K562 (cell line): ENCODE results near the gene CBX8. TPM values are rescaled to one million over a fixed set of nuclear protein-coding genes. Genes with fewer than 3 reads are reported as not detected.
A peak's percentile ranks its signal among the peaks of the same experiment; 100 is the strongest.

Experiments
- CBX3 ChIP-seq, 2 experiments: IDR thresholded peaks; 1 replicate in 1 of 2; 2 replicates in 1 of 2; pipeline ENCODE4 v1.6.1; 2012; ENCODE audit warnings: inconsistent platforms in 2 of 2, low read length in 2 of 2, borderline replicate concordance in 1 of 2, control low read depth in 1 of 2
- CEBPG ChIP-seq, 3 experiments: fragments of 200-800 bp in 1 of 3; sonication (Bioruptor generic) in 1 of 3; sonication (generic) in 1 of 3; formaldehyde crosslinking in 1 of 3; IDR thresholded peaks in 2 of 3; conservative IDR thresholded peaks in 1 of 3; 2 replicates each; pipeline versions ENCODE4 v1.6.1 to v1.8.0; 2016 to 2022; ENCODE audit warnings: missing compliant biosample characterization in 2 of 3, missing genetic modification characterization in 2 of 3, mild to moderate bottlenecking in 1 of 3, missing genetic modification reagents in 1 of 3
- DMBX1 ChIP-seq: fragments of 250-450 bp; sonication (Bioruptor Pico); IDR thresholded peaks from 2 replicates; pipeline ENCODE4 v1.8.0; 2022; ENCODE audit warnings: inconsistent platforms, mild to moderate bottlenecking, moderate library complexity, borderline replicate concordance
- ETV1 ChIP-seq: fragments of 450-650 bp; conservative IDR thresholded peaks from 2 replicates; pipeline ENCODE4 v1.6.1; 2016; ENCODE audit warnings: missing genetic modification characterization, control low read depth, low read depth, missing compliant biosample characterization
- POLR2H ChIP-seq: IDR thresholded peaks from 2 replicates; pipeline ENCODE4 v1.6.1; 2016; ENCODE audit warnings: missing genetic modification characterization, low read depth, mild to moderate bottlenecking, control low read depth, missing compliant biosample characterization, moderate library complexity
- PYGO2 ChIP-seq: fragments of 450-650 bp; IDR thresholded peaks from 2 replicates; pipeline ENCODE4 v1.6.1; 2016; ENCODE audit warnings: mild to moderate bottlenecking, missing genetic modification characterization, moderate library complexity, missing compliant biosample characterization
- RBM17 ChIP-seq: fragments of 200-400 bp; formaldehyde crosslinking; IDR thresholded peaks from 2 replicates; pipeline ENCODE4 v1.6.1; 2017; ENCODE audit warnings: low read depth, mild to moderate bottlenecking, low read length, borderline replicate concordance
- SIN3A ChIP-seq, 2 experiments: fragments of 150-350 bp in 1 of 2; IDR thresholded peaks; 2 replicates each; pipeline ENCODE4 v1.6.1; 2011 to 2016; ENCODE audit warnings: borderline replicate concordance in 2 of 2, low read depth in 2 of 2, low read length in 2 of 2, mild to moderate bottlenecking in 2 of 2, moderate library complexity in 2 of 2; ENCODE audit not compliant: control insufficient read depth in 1 of 2
- SNRNP70 ChIP-seq: fragments of 200-400 bp; formaldehyde crosslinking; optimal IDR thresholded peaks from 2 replicates; pipeline ENCODE3; 2017; ENCODE audit warnings: low read depth, low read length
- ZFX ChIP-seq: sonication (generic); formaldehyde crosslinking; IDR thresholded peaks from 2 replicates; pipeline ENCODE4 v1.8.0; 2022; ENCODE audit warnings: mild to moderate bottlenecking, missing genetic modification reagents, moderate library complexity
- polyA plus RNA-seq, 8 experiments: library from polyadenylated mRNA; depleted of rRNA in 4 of 8; stranded (reverse) in 5 of 8; unstranded in 3 of 8; fragments of >200 nt; fragmentation: Nextera tagmentation in 2 of 8; fragmentation: Illumina TruSeq in 1 of 8; extraction: Ambion mirVana in 2 of 8; extraction: Trizol in 1 of 8; gene quantifications; 2 replicates each; pipeline versions ENCODE4 v1.2.1 to v1.2.3, GENCODE V29; 2011 to 2014; ENCODE audit warnings: inconsistent platforms in 1 of 8, missing spikeins in 1 of 8
- total RNA-seq, 7 experiments: library from RNA; depleted of rRNA in 6 of 7; stranded (reverse); fragments of >200 nt in 6 of 7; fragmentation: Illumina TruSeq in 2 of 7; extraction: Trizol in 2 of 7; gene quantifications; 2 replicates each; pipeline versions ENCODE4 v1.2.1 to v1.2.3, GENCODE V29; 2011 to 2021; ENCODE audit warnings: low replicate concordance in 1 of 7
- TF ChIP-seq, protein P1 (sequence below), 2 experiments: fragments of 450-650 bp in 1 of 2; sonication (generic) in 1 of 2; formaldehyde crosslinking; conservative IDR thresholded peaks; 2 replicates each; pipeline versions ENCODE4 v1.4.0 to v1.8.1; 2020 to 2022; ENCODE audit warnings: mild to moderate bottlenecking in 1 of 2, missing genetic modification reagents in 1 of 2
- TF ChIP-seq, protein P2 (sequence below), 2 experiments: IDR thresholded peaks; 2 replicates each; pipeline ENCODE4 v1.6.1; 2011; ENCODE audit warnings: borderline replicate concordance in 1 of 2, control low read depth in 1 of 2, low read depth in 1 of 2, low read length in 1 of 2, mild to moderate bottlenecking in 1 of 2, mixed read lengths in 1 of 2, moderate library complexity in 1 of 2; ENCODE audit not compliant: insufficient read depth in 1 of 2, insufficient read length in 1 of 2, poor library complexity in 1 of 2, severe bottlenecking in 1 of 2; ENCODE audit errors: extremely low read depth in 1 of 2
- TF ChIP-seq, protein P3 (sequence below): sonication (generic); formaldehyde crosslinking; IDR thresholded peaks from 2 replicates; pipeline ENCODE4 v1.5.0; 2020; ENCODE audit warnings: missing genetic modification reagents
- TF ChIP-seq, protein P4 (sequence below): fragments of 450-650 bp; IDR thresholded peaks from 2 replicates; pipeline ENCODE4 v1.6.1; 2017; ENCODE audit warnings: antibody characterized with exemption, mild to moderate bottlenecking
- TF ChIP-seq, protein P5 (sequence below): fragments of 250-450 bp; sonication (Bioruptor Pico); IDR thresholded peaks from 2 replicates; pipeline ENCODE4 v1.4.0; 2020

The CBX8 gene
- total and polyA plus RNA-seq, 9 of the 15 experiments (the other 6 are each of a cell fraction or from before 2014, with no cell fraction given) = 0.08 to 11.9 (median 2.6) TPM

DNA sequence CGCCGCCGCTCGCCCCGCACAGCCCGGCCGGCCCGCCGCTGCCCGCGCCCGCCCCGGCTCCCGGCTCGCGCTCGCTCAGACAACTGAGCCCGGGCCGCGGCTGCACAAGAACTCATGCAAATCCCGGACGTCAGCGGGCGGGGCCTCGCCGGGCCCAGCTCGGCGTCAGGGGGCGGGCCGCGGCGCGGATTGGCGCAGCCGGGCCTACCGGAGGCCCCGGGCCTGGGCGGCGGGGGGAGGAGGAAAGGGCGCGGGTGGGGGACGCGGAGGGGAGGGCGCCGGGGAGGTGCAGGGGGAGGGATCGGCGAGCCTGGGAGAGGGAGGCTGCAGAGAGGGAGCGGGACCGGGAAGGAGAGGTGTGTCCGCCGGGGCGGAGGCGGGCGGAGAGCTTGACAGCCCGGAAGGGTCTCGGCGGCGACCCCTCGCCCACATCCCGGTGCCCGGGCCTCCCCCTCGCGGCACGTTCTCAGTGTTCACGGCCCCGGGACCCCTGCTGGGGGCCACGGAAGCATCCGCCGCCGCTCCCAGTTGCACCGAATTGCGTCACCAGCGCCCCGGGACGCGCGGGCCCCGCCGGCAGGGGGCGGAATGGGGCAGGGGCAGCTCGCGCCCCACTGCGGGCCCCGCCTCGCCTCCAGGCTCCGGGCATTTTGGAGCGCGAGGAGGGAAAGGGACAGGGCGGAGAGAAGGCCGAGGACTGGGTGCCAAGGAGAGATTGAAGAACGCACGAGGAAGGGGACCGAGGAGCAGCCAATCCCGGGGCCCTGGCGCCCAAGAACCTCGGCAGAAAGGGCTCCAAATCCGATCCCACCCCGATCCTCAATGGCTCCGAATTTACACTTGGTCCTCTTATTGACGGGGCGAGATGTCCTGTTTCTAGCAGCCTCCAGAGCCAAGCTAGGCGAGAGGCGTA lies 42.7 kb upstream of the CBX8 start, which contains the start of gene CBX4 (continued):
- TF ChIP-seq, protein P1, sequence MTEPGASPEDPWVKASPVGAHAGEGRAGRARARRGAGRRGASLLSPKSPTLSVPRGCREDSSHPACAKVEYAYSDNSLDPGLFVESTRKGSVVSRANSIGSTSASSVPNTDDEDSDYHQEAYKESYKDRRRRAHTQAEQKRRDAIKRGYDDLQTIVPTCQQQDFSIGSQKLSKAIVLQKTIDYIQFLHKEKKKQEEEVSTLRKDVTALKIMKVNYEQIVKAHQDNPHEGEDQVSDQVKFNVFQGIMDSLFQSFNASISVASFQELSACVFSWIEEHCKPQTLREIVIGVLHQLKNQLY (CRISPR knock-in tag; conservative IDR thresholded peaks at IDR 0.05) = no peak
- TF ChIP-seq PYGO2 (tag) (peak; percentile 20; the same call in 1 of the 2 replicates), CBX3 (IDR thresholded peaks at IDR 0.05; ENCODE audit: borderline replicate concordance in 1 of 2, low read length in 2 of 2) (no peak), ETV1 (peak; percentile 78), ZFX (CRISPR knock-in tag) (peak; percentile 92), SIN3A (IDR thresholded peaks at IDR 0.05; ENCODE audit: borderline replicate concordance in 2 of 2, control insufficient read depth in 1 of 2, low read depth in 2 of 2, low read length in 2 of 2) (peak; percentile 26 to 54; a peak in 2 of 4 replicates), POLR2H (peak; percentile 97), CEBPG (CRISPR knock-in tag; IDR thresholded peaks at IDR 0.05) (peak; percentile 100), CEBPG (tag; conservative IDR thresholded peaks at IDR 0.05 in 1 of 2, IDR thresholded peaks at IDR 0.05 in 1 of 2) (peak; percentile 100), DMBX1 (CRISPR knock-in tag) (peak; percentile 64; the same call in 1 of the 2 replicates), RBM17 (no peak), SNRNP70 (no peak)
- TF ChIP-seq, protein P2, sequence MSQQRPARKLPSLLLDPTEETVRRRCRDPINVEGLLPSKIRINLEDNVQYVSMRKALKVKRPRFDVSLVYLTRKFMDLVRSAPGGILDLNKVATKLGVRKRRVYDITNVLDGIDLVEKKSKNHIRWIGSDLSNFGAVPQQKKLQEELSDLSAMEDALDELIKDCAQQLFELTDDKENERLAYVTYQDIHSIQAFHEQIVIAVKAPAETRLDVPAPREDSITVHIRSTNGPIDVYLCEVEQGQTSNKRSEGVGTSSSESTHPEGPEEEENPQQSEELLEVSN (IDR thresholded peaks at IDR 0.05; ENCODE audit: borderline replicate concordance in 1 of 2, extremely low read depth in 1 of 2, insufficient read depth in 1 of 2, insufficient read length in 1 of 2, low read depth in 1 of 2, low read length in 1 of 2, poor library complexity in 1 of 2, severe bottlenecking in 1 of 2) = peak; percentile 87 to 94
- TF ChIP-seq, protein P3, sequence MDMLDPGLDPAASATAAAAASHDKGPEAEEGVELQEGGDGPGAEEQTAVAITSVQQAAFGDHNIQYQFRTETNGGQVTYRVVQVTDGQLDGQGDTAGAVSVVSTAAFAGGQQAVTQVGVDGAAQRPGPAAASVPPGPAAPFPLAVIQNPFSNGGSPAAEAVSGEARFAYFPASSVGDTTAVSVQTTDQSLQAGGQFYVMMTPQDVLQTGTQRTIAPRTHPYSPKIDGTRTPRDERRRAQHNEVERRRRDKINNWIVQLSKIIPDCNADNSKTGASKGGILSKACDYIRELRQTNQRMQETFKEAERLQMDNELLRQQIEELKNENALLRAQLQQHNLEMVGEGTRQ = no peak
- TF ChIP-seq, protein P4, sequence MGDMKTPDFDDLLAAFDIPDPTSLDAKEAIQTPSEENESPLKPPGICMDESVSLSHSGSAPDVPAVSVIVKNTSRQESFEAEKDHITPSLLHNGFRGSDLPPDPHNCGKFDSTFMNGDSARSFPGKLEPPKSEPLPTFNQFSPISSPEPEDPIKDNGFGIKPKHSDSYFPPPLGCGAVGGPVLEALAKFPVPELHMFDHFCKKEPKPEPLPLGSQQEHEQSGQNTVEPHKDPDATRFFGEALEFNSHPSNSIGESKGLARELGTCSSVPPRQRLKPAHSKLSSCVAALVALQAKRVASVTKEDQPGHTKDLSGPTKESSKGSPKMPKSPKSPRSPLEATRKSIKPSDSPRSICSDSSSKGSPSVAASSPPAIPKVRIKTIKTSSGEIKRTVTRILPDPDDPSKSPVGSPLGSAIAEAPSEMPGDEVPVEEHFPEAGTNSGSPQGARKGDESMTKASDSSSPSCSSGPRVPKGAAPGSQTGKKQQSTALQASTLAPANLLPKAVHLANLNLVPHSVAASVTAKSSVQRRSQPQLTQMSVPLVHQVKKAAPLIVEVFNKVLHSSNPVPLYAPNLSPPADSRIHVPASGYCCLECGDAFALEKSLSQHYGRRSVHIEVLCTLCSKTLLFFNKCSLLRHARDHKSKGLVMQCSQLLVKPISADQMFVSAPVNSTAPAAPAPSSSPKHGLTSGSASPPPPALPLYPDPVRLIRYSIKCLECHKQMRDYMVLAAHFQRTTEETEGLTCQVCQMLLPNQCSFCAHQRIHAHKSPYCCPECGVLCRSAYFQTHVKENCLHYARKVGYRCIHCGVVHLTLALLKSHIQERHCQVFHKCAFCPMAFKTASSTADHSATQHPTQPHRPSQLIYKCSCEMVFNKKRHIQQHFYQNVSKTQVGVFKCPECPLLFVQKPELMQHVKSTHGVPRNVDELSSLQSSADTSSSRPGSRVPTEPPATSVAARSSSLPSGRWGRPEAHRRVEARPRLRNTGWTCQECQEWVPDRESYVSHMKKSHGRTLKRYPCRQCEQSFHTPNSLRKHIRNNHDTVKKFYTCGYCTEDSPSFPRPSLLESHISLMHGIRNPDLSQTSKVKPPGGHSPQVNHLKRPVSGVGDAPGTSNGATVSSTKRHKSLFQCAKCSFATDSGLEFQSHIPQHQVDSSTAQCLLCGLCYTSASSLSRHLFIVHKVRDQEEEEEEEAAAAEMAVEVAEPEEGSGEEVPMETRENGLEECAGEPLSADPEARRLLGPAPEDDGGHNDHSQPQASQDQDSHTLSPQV = peak; percentile 79
- TF ChIP-seq, protein P5, sequence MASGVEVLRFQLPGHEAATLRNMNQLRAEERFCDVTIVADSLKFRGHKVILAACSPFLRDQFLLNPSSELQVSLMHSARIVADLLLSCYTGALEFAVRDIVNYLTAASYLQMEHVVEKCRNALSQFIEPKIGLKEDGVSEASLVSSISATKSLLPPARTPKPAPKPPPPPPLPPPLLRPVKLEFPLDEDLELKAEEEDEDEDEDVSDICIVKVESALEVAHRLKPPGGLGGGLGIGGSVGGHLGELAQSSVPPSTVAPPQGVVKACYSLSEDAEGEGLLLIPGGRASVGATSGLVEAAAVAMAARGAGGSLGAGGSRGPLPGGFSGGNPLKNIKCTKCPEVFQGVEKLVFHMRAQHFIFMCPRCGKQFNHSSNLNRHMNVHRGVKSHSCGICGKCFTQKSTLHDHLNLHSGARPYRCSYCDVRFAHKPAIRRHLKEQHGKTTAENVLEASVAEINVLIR (CRISPR knock-in tag) = peak; percentile 68
